ENCODE data around the gene ADAP2.

DNA sequence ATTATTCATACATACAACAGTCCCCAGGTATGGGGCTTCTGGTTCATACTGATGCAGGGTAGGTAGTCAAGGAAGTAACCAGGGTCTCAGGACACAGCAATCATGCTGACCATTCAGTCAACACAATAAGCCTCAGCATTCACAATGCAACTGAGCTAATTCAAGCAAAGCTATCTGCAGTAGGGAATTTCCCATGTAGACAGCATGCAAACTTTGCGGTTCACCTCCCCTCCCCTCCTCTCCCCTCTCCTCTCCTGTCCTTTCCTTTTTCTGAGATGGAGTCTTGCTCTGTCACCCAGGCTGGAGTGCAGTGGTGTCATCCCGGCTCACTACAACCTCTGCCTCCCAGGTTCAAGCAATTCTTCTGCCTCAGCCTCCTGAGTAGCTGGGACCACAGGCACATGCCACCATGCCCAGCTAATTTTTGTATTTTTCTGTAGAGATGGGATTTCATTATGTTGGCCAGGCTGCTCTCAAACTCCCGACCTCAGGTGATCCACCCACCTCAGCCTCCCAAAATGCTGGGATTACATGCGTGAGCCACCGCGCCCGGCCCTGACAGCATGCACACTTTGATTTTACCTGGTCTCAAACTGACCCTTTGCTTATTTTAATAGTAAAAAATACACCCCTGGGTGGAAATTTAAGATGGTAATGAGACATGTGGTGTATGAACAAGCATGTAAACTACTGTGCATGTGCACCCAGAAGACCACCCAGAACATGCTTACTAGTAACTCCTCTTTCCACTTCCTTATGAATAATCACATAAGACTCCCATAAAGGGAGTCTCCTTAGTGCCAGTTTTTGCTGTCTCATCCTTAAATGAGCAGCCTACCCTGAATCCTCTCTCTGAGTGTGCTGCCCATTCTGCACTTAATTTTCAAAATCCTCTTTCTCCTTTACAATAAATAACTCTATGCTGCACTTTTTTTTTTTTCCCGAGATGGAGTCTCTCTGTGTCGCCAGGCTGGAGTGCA is 39.8 kb downstream of the ADAP2 start:
- TF ChIP-seq, protein P1, sequence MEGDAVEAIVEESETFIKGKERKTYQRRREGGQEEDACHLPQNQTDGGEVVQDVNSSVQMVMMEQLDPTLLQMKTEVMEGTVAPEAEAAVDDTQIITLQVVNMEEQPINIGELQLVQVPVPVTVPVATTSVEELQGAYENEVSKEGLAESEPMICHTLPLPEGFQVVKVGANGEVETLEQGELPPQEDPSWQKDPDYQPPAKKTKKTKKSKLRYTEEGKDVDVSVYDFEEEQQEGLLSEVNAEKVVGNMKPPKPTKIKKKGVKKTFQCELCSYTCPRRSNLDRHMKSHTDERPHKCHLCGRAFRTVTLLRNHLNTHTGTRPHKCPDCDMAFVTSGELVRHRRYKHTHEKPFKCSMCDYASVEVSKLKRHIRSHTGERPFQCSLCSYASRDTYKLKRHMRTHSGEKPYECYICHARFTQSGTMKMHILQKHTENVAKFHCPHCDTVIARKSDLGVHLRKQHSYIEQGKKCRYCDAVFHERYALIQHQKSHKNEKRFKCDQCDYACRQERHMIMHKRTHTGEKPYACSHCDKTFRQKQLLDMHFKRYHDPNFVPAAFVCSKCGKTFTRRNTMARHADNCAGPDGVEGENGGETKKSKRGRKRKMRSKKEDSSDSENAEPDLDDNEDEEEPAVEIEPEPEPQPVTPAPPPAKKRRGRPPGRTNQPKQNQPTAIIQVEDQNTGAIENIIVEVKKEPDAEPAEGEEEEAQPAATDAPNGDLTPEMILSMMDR (IDR thresholded peaks at IDR 0.05): no peak
- no peak for TF ChIP-seq POLR2A (IDR thresholded peaks at IDR 0.05)

Data from thyroid gland (tissue), 4 donors.